NCI-H2196 (cell line): ENCODE measurements around the gene RPS6KA5.
"Not testable (repeated sequence)": the region's sequence is repeated elsewhere in the genome, so short reads cannot be mapped to it uniquely, and the experiment has no call there.

Experiments
- DNase-seq: peaks from one replicate; lab custom pipeline; 2025; ENCODE audit not compliant: unreplicated experiment; lab: John Stamatoyannopoulos, UW

The RPS6KA5 gene

GRCh38 chr14:91060351-91061055, at the start of gene RPS6KA5:
Gene RPS6KA5, minus strand, starts transcription at chr14:91060641. Its CDS starts 207 bp downstream, at chr14:91060434.
- peak; percentile 95 for DNase-seq

GRCh38 chr14:91108941-91109611, 48.6 kb upstream of the RPS6KA5 start:
- no peak for DNase-seq

DNA sequence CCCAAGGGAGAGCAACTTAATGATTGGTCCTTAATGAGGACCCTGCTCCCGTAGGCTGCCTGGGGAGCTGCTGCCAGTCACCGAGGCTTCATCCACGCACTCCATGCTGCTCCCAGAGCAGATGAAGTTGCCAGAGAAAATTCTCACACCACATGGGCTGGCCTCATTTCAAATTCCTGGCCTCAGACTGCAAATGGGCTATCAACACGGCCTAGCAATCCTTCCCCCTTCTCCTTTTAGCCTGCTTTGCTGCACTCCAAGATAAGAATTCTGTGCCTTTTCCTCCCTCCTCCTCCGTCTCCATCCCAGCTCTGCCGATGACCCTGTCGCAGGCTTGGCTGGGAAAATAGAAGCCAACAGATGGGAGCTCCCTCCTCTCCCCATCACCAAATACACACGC, 42.7 kb upstream of the RPS6KA5 start:
- no peak for DNase-seq

DNA sequence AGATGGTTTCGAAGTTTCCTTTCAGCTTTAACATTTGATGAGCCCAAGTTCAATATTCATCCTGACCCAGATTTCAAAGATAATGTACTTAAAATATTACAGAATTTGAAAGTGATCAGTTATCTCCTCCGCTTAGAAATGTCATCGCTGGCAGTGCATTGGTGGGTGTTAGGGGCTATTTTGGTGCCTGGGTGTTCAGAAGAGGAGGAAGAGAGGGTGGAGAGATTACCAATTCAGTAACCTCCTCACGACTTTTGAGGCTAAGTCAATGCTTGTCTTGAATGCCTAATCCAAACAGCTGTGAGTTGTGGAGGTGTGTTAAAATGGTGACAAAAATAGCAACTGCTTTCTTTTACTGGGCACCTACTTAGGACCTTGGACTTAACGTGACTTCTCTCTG, 39.7 kb upstream of the RPS6KA5 start:
- DNase-seq = no peak

GRCh38 chr14:91098591-91098990, 38.1 kb upstream of the RPS6KA5 start:
- no peak for DNase-seq

GRCh38 chr14:91097657-91098056, 37.2 kb upstream of the RPS6KA5 start:
- not testable (repeated sequence) for DNase-seq

DNA sequence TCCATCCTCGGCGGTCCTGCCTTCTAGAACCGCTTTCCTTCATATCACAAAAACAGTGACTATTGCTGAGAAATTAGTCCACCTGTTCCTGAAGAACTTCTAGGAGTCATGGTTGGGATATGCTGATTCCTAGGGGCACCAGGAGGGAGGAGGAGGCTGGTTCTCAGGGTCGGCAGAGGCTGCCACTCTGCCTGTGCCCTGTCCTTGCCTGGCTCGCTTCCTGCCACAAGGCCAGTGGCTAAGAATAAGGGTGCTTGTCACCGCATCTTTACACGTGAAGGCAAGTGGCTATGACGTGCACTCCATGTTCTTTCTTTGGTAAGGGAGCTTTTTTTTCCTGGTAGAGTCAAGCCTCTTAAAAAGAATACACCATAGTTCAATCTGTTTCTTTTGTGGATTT, 34.7 kb upstream of the RPS6KA5 start:
- no peak for DNase-seq

GRCh38 chr14:91094772-91095171, 34.3 kb upstream of the RPS6KA5 start:
- DNase-seq = no peak

- DNase-seq = not testable (repeated sequence)
Observed at GRCh38 chr14:91093743-91094472, 33.5 kb upstream of the RPS6KA5 start.

DNA sequence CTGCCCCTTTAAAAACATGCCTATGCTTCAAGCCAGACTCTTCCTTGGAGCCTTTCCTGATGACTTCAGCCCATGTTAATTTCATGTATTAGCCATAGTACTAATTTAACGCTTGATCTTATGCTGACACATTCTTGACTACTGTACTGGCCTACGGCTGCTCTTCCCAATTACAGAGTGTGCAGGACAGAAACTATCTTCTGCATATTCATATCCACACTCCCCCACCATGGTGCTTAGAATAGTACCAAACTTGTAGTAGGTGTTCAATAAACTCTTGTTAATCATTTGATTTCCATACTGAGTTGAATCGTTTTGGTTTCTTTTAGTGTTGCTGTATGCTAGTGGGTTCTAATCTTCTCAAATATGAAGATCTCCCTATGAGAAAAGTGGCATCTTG, 31.6 kb upstream of the RPS6KA5 start:
- no peak for DNase-seq

DNA sequence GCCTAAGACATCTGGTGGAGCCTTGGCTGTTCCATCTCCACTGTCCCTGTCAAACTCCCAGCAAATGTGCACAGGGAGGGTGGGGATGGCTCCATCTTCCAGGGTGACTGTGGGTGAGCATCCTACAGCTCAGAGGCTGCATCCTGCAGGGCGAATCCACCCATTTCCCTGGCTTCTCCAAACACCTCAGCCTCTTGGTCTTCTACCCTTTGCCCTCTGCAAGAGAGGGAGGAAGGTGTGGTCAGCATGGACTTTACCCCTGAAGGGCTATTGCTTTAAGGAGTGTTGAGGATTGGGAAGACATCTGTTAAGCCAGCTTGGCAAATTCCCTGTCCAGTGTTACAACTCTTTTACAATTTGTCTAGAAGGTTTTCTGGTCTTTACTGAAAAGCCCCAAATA, 30.3 kb upstream of the RPS6KA5 start:
- DNase-seq = no peak

GRCh38 chr14:91089958-91090535, 29.6 kb upstream of the RPS6KA5 start:
- DNase-seq = no peak

DNA sequence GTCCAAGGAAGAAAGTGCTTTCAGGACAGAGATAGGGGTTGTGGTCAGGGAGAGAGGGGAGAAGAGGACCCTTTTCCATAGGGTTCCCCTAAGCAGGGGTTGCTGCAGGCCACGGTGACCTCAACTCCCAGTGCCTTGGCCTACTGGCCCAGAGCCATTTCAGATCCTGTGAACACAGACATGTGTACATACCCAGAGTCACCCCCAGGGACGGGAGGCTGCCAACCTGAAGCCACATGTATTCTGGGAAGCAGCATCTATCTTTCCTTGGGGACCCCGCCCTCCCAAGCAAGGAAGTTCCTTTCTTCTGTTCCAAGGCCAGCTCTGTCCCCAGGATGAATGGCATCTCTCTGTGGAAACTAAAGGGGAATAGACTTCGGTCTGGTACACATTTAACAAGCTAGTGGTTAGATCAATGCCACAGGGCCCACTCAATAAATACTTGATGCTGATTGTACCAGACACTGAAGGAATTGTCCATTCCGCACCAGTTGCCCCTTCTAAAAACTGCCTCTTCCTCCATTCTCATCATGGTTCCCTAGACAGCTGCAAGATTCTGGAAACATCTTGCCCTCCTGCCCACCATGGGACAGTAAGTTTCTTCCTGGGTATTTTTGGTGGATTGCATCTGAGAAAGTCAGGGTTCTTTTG, 28.3 kb upstream of the RPS6KA5 start:
- DNase-seq = no peak

DNA sequence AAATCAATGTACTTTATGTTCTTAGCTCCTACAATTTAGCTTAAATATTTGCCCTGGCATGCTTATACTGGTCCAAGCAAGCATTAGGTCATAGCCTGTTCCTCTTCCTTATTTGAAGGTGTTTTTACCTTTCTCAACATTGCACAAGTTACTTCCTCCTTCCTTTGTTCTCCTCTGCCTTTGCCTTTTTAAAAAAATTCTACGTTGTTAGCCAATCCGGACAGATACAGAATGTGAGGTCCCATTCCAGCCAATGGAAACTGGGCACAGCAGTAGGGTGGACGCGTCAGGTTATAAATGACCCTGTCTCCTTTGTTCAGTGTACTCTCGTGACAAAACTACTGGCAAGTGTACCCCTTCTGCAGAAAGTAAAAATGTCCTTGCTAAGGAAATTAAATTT, 27.0 kb upstream of the RPS6KA5 start:
- not testable (repeated sequence) for DNase-seq

DNA sequence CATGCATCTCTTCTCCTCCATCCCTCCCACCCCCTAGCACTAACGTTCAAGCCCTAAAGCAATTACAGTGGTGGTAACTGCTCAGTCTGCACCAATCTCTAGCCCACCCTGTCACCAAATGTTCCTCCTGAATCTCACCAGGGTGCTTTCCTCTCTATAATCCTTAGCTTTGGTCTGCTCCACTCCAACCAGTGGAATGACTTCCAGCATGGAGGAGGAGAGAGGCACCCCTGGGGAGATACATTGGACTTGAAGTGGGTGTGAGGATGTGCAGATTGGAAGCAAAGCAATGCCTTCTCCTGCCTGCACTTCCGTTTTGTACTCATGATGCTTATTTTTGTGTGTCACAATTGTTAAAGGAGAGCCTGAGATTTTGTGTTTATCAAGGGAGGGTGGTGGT, 24.1 kb upstream of the RPS6KA5 start:
- no peak for DNase-seq

GRCh38 chr14:91082282-91082681, 21.8 kb upstream of the RPS6KA5 start:
- no peak for DNase-seq

DNA sequence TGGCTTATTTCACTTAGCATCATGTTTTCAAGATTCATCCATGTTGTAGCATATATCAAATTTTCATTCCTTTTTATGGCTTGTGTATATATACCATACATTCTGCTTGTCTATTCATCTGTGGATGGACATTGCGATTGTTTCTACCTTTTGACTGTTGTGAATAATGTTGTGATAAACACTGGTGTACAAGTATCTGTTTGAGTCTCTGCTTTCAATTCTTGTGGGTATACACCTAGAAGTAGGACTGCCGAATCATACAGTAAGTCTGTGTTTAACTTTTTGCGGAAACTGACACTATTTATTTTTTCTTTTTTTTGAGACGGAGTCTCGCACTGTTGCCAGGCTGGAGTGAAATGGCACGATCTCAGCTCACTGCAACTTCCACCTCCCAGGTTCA, 19.6 kb upstream of the RPS6KA5 start:
- DNase-seq = no peak

GRCh38 chr14:91078095-91078737, 17.8 kb upstream of the RPS6KA5 start:
- no peak for DNase-seq

- DNase-seq = no peak
Observed at GRCh38 chr14:91075553-91075952, 15.1 kb upstream of the RPS6KA5 start.

- DNase-seq = no peak
Observed at GRCh38 chr14:91070572-91070971, 10.1 kb upstream of the RPS6KA5 start.

DNA sequence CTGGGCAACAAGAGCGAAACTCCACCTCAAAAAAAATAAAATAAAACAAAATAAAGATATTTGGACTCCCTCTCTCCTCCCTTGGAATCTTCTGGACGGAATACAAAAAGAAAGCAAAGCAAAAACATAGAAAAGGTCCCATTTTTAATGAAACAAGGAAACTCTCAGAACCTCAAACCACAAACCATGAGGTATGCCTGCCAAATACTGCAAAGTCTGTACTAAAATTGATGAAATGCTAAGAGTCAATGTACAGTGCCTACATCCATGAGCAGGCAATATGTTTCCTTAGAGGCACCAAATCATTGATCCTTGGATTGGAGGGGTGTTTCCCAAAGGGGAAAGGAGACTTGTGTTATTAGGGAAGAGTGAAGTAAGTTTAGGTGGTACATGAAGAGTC, 8.2 kb upstream of the RPS6KA5 start:
- no peak for DNase-seq
